Activated CD8-positive, alpha-beta memory T cell treated with anti-CD3 and anti-CD28 coated beads, Interleukin-2, amount 10 ng/mL, durations not matched to agents 7 days and 5 days (primary cell): Measurements from ENCODE around the gene ENKD1. TPM values are rescaled to one million over a fixed set of nuclear protein-coding genes. Genes with fewer than 3 reads are reported as not detected.

Experiments used
- ATAC-seq: fragments of 150-1000 bp; cut with Tn5 transposase; one replicate; pipeline ENCODE4 v1.10.0; 2021; ENCODE audit warnings: moderate library complexity
- CTCF ChIA-PET: fragments of 350-600 bp; sonication (Branson Sonifier 250); formaldehyde crosslinking; loops from one replicate; lab custom pipeline; 2021; ENCODE audit warnings: antibody characterized with exemption; lab: Charles Lee
- DNase-seq: peaks from one replicate; pipeline ENCODE4 v3.0.0-alpha.2; 2020
- H3K27ac Mint-ChIP-seq: one replicate; pipeline ENCODE4 v1.8.0; 2021; ENCODE audit warnings: mild to moderate bottlenecking, mixed read lengths
- H3K27me3 Mint-ChIP-seq: one replicate; pipeline ENCODE4 v1.8.0; 2021; ENCODE audit warnings: mixed read lengths
- H3K36me3 Mint-ChIP-seq: one replicate; pipeline ENCODE4 v1.8.0; 2021; ENCODE audit warnings: mild to moderate bottlenecking, mixed read lengths
- H3K4me1 Mint-ChIP-seq: one replicate; pipeline ENCODE4 v1.8.0; 2021; ENCODE audit warnings: mixed read lengths
- H3K4me3 Mint-ChIP-seq: one replicate; pipeline ENCODE4 v1.8.0; 2021; ENCODE audit warnings: mild to moderate bottlenecking, moderate library complexity, mixed read lengths
- H3K9me3 Mint-ChIP-seq: one replicate; pipeline ENCODE4 v1.8.0; 2022; ENCODE audit warnings: low read depth, mixed read lengths
- total RNA-seq, 2 experiments: library from RNA; stranded (reverse); gene quantifications; one replicate each; pipeline ENCODE4 v1.2.3, GENCODE V29; 2021

ENKD1 gene
- total RNA-seq, 2 experiments from 2014 or later: 6.2 to 8.0 TPM

DNA sequence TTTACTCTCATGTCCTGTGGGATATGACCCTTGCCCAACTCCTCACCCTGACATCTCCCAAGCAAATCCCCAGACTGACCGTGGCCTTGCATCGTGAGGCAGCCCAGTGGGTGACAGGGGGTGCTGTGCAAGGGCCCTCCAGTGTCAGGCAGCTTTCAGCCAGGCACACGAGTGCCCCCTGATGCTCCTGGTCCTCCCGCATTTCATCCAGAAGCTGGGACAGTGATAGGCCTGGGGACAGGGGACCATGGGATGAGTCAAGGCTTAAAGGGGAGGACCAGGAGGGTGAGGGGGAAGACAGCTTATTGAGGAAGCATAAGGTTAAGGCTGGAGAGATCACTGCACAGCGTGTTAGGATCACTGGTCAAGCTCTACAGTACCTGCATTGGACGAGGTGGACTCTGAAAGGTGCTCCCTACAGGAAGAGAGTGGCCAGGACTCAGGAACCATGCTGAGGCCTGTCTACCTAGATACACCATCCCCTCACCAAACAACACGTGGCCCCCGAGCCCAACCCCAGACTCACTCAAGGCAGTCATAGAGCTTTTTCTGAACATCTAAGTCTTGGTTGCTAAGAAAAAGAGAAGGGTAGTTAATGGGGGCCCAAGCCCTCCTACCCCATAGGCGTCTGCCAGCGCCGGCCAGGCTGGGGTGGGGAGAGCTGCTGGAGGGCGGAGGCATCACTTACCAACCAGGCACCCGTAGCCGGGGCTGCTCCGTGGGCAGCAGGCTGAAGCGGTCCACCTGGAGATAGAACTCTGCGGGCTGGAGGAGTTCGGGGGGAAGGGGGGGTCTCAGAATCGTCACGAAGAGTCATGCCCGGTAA, 7.5 kb downstream of the ENKD1 start:
- Mint-ChIP-seq H3K9me3 (no peaks in the 10 kb centered on the region), H3K4me3 (peak overlapping the region; percentile 94), H3K27me3 (no peaks in the 10 kb centered on the region), H3K27ac (peak overlapping the region; percentile 76), H3K4me1 (peaks cover 19% of the 10 kb centered on the region), H3K36me3 (peaks cover 12% of the 10 kb centered on the region)
- CTCF ChIA-PET: interaction anchor here (0.6 to 17.7 kb wide), 11 partner anchors 9 to 178 kb away, joined by 3 to 199 read pairs (median 5); partner anchors contain the start of genes ATP6V0D1 and CARMIL2
- peak; percentile 41 for DNase-seq
- no peak for ATAC-seq

DNA sequence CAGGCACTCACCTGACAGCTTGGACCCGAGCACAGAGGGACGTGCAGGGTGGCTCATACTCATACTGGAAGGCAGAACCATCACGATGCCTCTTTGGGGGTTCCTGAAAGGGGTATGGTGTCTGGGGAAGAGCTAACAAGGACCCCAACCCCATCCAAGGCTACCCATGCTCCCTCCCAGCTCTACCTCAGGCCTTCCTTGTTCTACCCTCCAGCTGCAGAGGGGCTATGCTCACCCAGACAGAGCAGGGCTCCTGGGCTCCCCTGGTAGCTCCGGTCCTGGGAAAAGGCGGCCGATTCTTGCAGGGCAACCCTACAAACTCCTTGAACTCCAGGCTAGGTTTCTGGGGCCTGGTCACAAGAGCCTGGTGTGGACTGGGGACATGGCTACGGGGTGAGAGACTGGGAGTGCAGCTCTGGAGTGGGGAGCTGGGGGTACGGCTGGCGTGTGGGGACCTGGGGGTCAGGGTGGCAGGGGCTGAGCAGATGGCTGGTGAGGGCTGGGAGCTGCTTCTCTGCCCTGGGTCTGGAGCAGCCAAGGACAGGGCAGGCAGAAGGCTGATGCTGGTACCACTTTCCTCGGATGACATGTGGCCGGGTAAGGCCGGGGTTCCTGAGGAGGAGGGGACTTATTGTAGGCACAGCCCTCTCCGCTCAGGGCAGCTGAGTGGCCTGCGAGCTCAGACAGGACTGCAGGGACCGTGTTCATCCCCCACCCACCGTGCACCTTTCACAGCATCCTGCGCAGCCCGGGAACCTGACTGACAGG, 8.6 kb downstream of the ENKD1 start:
- peak overlapping the region; percentile 5 for H3K27ac Mint-ChIP-seq
- ATAC-seq (no peak), DNase-seq (no peak)
- H3K4me1 Mint-ChIP-seq: peaks cover 19% of the 10 kb centered on the region
- peaks cover 14% of the 10 kb centered on the region for H3K36me3 Mint-ChIP-seq
- H3K9me3 Mint-ChIP-seq: no peaks in the 10 kb centered on the region
- no peaks in the 10 kb centered on the region for H3K27me3 Mint-ChIP-seq
- H3K4me3 Mint-ChIP-seq: no peak overlapping the region
- CTCF ChIA-PET: interaction anchor here (1.0 to 17.7 kb wide), 6 partner anchors 10 to 176 kb away, joined by 3 to 199 read pairs (median 13); partner anchors contain the start of genes ATP6V0D1 and CARMIL2

DNA sequence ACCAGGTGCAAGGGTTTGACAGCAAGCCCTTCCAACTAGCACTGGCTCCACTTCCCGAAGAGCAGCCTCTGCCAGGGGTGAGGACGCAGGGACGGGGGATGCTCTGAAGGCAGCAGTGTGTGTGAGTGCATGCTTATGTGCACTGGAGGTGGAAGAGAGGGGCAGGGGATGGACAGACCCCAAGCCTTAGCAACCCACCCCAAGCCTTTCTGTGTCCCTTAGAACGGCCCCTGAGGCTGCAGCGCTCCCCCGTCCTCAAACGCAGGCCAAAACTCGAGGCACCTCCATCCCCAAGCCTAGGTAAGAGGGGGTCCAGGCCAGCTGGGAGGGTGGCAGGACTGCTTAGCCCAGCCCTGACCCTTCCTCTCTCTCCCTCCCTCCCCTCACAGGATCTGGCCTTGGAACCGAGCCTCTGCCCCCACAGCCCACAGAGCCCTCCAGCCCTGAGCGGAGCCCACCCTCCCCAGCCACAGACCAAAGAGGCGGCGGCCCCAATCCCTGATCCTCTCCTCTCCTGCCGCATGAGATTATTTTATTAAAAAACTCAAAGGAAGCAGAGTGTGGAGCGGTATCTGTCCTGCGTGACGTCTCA, 9.4 kb downstream of the ENKD1 start:
- no peaks in the 10 kb centered on the region for H3K27me3 Mint-ChIP-seq
- H3K27ac Mint-ChIP-seq: no peak overlapping the region
- H3K4me3 Mint-ChIP-seq: no peak overlapping the region
- ATAC-seq: no peak
- H3K4me1 Mint-ChIP-seq: peaks cover 19% of the 10 kb centered on the region
- DNase-seq: no peak
- CTCF ChIA-PET: interaction anchor here (0.7 to 17.7 kb wide), 6 partner anchors 10 to 136 kb away, joined by 3 to 199 read pairs (median 11); partner anchors contain the start of gene CARMIL2
- H3K36me3 Mint-ChIP-seq: peaks cover 17% of the 10 kb centered on the region
- no peaks in the 10 kb centered on the region for H3K9me3 Mint-ChIP-seq

DNA sequence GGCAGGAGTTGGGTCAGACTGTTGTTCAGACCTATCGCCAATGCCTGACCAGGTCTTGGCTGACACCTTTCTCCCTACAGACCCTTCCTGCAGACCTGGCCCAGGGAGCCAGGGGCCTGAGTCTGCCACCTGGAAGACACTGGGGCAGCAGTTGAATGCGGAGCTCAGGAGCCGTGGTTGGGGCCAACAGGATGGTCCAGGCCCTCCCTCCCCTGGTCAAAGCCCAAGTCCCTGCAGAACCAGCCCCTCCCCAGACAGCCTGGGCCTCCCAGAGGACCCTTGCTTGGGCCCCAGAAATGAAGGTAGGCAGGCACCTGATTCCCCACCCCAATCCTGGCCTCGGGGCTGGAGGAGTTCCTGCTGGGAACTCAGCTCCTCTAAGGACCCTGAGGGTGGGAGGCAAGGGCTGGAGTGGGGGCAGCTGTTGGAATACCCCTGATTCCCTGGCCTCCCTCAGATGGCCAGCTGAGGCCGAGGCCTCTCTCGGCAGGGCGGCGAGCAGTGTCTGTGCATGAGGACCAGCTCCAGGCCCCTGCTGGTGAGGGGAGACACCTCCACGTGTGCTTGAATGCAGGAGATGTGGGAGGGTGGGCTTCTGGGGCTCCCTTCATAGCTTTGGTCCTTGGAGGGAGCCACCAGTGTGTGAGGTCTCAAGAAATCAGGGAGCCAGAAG, 10.1 kb downstream of the ENKD1 start:
- DNase-seq: no peak
- Mint-ChIP-seq H3K9me3 (no peaks in the 10 kb centered on the region), H3K4me1 (peaks cover 16% of the 10 kb centered on the region), H3K27ac (no peak overlapping the region), H3K27me3 (no peaks in the 10 kb centered on the region), H3K4me3 (no peak overlapping the region), H3K36me3 (peaks cover 21% of the 10 kb centered on the region)
- CTCF ChIA-PET: interaction anchor here (0.7 to 17.7 kb wide), 4 partner anchors 11 to 135 kb away, joined by 3 to 199 read pairs (median 4); partner anchors contain the start of gene CARMIL2
- no peak for ATAC-seq

DNA sequence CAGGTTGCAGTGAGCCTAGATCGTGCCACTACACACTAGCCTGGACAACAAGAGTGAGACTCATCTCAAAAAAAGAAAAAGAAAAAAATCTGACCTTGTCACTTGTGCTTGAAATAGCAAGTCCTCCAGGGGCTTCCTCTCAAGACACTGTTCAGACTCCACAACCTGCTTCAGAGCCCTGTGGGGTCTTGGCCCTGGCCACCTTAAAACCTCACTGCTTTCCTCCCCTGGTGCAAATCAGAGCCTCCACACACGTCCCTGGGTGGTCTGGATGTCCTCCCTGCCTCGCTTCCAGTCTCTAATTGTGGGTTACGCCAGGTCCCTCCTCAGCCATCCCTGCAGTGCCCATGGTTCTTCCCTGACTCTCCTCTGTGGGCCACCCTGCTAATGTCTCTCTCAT, 11.2 kb downstream of the ENKD1 start:
- Mint-ChIP-seq H3K4me1 (peaks cover 12% of the 10 kb centered on the region), H3K36me3 (peaks cover 26% of the 10 kb centered on the region), H3K27ac (no peak overlapping the region), H3K9me3 (no peaks in the 10 kb centered on the region), H3K4me3 (no peak overlapping the region), H3K27me3 (no peaks in the 10 kb centered on the region)
- DNase-seq (no peak), ATAC-seq (no peak)
- CTCF ChIA-PET: interaction anchor here (1.5 kb wide), 1 partner anchor 11 kb away, joined by 4 read pairs; the partner anchor contains the start of gene CARMIL2

DNA sequence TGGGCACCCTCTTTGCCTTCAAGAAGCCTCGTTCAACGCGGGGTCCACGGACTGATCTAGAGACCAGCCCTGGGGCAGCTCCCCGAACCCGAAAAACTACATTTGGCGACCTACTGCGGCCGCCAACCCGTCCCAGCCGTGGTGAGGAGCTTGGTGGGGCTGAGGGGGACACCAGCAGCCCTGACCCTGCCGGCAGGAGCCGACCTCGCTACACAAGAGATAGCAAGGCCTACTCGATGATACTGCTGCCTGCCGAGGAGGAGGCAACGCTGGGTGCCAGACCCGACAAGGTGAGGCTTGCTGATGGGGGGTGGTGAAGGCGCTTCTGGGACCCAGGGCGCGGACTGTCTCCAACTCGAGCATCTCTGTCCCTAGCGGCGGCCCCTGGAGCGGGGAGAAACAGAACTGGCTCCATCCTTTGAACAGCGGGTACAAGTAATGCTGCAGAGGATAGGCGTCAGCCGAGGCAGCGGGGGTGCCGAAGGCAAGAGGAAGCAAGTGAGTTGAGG, 12.1 kb downstream of the ENKD1 start:
- no peaks in the 10 kb centered on the region for H3K27me3 Mint-ChIP-seq
- DNase-seq (no peak), ATAC-seq (no peak)
- H3K4me1 Mint-ChIP-seq: peaks cover 11% of the 10 kb centered on the region
- H3K27ac Mint-ChIP-seq: no peak overlapping the region
- H3K9me3 Mint-ChIP-seq: no peaks in the 10 kb centered on the region
- CTCF ChIA-PET: no interaction called here
- H3K4me3 Mint-ChIP-seq: no peak overlapping the region
- H3K36me3 Mint-ChIP-seq: peaks cover 30% of the 10 kb centered on the region

DNA sequence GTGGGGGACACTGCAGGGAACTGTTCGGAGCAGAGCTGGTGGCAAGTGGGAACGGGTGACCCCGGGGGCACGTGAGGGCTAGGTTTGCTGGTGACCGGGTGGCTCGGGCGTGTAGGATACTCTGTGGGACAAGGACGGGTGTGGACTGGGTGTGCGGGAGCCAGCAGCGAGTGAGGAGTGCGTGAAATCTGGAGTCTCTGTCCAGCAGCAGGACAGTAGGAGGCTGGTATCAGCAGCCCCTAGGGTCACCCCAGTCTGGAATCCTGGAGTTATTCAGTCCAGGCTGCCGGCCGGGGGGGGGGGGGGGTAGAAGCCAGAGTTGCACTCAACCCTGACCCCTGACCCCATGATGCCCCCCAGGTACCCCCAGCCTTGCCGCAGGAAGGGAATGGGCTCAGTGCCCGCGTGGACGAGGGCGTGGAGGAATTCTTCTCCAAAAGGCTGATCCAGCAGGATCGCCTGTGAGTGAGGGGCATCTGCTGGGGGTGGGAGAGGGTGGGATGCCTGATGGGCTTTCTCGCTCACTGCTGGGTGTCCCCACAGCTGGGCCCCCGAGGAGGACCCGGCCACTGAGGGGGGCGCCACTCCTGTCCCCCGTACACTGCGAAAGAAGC, 12.7 kb downstream of the ENKD1 start:
- Mint-ChIP-seq H3K27me3 (no peaks in the 10 kb centered on the region), H3K4me1 (peaks cover 7% of the 10 kb centered on the region), H3K36me3 (peaks cover 32% of the 10 kb centered on the region), H3K9me3 (no peaks in the 10 kb centered on the region), H3K4me3 (no peak overlapping the region), H3K27ac (no peak overlapping the region)
- CTCF ChIA-PET: no interaction called here
- ATAC-seq (no peak), DNase-seq (no peak)

DNA sequence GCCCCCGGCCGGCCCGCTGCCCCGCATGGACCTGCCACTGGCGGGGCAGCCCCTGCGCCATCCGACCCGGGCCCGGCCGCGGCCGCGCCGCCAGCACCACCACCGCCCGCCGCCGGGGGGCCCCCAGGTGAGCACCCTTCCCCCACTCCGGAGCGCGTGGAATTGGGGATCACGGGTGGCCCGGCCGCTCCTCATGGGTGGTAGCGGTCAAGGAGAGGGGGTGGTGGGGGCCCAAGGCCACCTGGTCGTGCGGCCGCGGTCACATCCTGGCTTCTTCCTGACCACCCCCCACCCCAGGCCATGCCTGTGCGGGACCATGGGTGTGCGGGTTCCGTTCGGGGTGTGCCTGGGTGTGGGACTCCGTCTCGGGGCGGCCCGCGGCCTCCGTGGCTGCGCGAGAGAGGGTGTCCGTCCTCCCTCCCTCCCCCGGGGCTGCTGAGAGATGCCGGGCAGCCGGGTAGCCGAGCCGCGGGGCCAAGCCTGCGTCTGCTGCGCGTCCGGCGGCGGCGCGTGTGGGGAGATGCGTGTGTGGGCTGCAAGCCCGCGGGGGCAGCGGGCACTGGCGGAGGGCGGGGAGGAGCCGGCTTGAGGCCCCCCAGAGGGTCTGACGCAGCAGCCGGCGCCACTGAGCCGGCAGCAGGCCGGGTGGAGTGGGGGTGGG, 13.3 kb downstream of the ENKD1 start:
- CTCF ChIA-PET: interaction anchor here (0.9 kb wide), 1 partner anchor 106 kb away, joined by 3 read pairs; no protein-coding TSS in a partner anchor
- ATAC-seq (no peak), DNase-seq (no peak)
- no peaks in the 10 kb centered on the region for H3K9me3 Mint-ChIP-seq
- H3K4me1 Mint-ChIP-seq: peaks cover 3% of the 10 kb centered on the region
- no peak overlapping the region for H3K27ac Mint-ChIP-seq
- H3K27me3 Mint-ChIP-seq: no peaks in the 10 kb centered on the region
- peaks cover 34% of the 10 kb centered on the region for H3K36me3 Mint-ChIP-seq
- no peak overlapping the region for H3K4me3 Mint-ChIP-seq

DNA sequence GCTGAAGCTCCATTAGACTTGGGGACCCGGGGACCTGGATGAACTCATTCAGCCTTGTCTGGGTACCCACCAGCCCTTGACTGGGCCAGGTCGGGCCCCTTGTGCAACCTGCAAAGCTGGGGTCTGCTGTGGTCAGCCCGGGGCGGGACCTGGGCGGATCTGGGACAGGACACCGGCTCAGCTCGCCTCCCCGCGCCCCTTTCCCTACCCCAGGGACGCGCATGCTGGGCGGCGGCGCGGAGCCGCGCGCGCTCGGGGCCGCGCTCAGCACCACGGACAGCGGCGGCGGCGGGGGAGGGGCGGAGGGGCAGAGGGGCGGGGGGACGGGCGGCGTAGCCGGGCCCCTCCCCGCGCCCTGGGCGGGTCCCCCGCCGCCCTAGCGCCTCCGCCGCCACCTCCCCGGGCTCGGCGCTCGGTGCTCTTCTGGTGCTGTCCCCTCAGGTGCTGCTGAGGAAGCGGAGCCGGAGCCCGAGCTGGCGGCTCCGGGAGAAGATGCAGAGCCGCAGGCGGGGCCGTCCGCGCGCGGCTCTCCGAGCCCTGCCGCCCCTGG, 13.9 kb downstream of the ENKD1 start:
- Mint-ChIP-seq H3K27ac (no peak overlapping the region), H3K9me3 (no peaks in the 10 kb centered on the region), H3K4me1 (peaks cover 3% of the 10 kb centered on the region), H3K36me3 (peaks cover 34% of the 10 kb centered on the region), H3K27me3 (no peaks in the 10 kb centered on the region), H3K4me3 (no peak overlapping the region)
- CTCF ChIA-PET: interaction anchor here (0.9 to 2.4 kb wide), 4 partner anchors 10 to 132 kb away, joined by 3 to 10 read pairs (median 4); no protein-coding TSS in a partner anchor
- no peak for DNase-seq
- no peak for ATAC-seq

DNA sequence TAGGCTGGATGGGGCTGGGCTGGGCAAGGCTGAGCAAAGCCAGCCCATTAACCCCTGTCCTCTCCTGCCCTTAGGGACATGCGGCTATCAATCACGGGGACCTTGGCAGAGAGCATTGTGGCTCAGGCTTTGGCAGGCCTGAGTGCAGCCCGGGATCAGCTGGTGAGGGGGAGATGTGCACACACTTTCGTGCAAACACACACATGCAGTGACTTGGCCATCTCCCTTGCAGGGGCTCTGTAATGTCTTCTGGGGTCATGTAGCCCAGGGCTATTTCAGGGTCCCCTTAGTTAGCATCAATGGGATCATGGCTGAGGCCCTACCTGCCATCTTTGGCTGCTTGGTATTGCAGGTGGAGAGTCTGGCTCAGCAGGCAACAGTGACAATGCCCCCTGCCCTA, 14.7 kb downstream of the ENKD1 start:
- Mint-ChIP-seq H3K4me3 (no peak overlapping the region), H3K9me3 (no peaks in the 10 kb centered on the region), H3K27me3 (no peaks in the 10 kb centered on the region), H3K36me3 (peaks cover 34% of the 10 kb centered on the region), H3K27ac (no peak overlapping the region), H3K4me1 (peaks cover 3% of the 10 kb centered on the region)
- no peak for ATAC-seq
- DNase-seq: no peak
- CTCF ChIA-PET: interaction anchor here (1.2 to 2.4 kb wide), 3 partner anchors 11 to 131 kb away, joined by 3 to 10 read pairs (median 5); no protein-coding TSS in a partner anchor

DNA sequence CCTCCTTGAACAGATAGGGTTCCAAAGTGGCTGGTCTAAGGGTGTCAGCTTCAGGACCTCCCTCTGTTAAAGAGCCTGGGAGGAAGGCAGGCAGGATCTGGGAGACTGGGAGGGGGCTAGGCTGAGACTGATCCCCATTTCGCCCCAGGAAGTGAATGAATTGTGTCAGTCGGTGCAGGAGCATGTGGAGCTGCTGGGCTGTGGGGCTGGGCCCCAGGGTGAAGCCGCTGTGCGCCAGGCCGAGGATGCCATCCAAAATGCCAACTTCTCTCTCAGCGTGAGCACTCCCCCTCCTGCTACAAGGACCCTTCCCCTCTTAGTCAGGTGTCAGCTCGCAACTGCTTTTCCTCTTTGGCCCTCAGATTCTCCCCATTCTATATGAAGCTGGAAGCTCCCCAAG, 15.5 kb downstream of the ENKD1 start:
- DNase-seq (no peak), ATAC-seq (no peak)
- CTCF ChIA-PET: interaction anchor here (0.7 to 2.4 kb wide), 3 partner anchors 11 to 130 kb away, joined by 4 to 10 read pairs (median 5); no protein-coding TSS in a partner anchor
- H3K36me3 Mint-ChIP-seq: peaks cover 35% of the 10 kb centered on the region
- H3K27me3 Mint-ChIP-seq: no peaks in the 10 kb centered on the region
- no peak overlapping the region for H3K27ac Mint-ChIP-seq
- no peaks in the 10 kb centered on the region for H3K9me3 Mint-ChIP-seq
- H3K4me3 Mint-ChIP-seq: no peak overlapping the region
- peaks cover 9% of the 10 kb centered on the region for H3K4me1 Mint-ChIP-seq
